Heart left ventricle (tissue), 16 donors: ENCODE results near the gene ELMOD3. TPM values are rescaled to one million over a fixed set of nuclear protein-coding genes. Genes with fewer than 3 reads are reported as not detected.

ENCODE experiments used
- ATAC-seq, 4 donors: fragments of 200-7000 bp; cut with Tn5 transposase; one replicate each; pipeline ENCODE4 v1.9.1; 2020 to 2022; ENCODE audit warnings: moderate library complexity in 4 of 4, mild to moderate bottlenecking in 3 of 4, moderate number of reproducible peaks in 1 of 4
- DNase-seq, 5 donors: peaks; one replicate each; pipeline ENCODE4 v3.0.0-alpha.2; 2020
- H3K27ac ChIP-seq, 12 donors: fragments of 200-600 bp; sonication (generic) in 4 of 12; one replicate each; pipeline versions ENCODE4 v1.5.0 to v1.8.0; 2016 to 2022; ENCODE audit warnings: mild to moderate bottlenecking in 2 of 12
- H3K27me3 ChIP-seq, 9 donors: fragments of 200-600 bp; sonication (generic) in 2 of 9; one replicate each; pipeline versions ENCODE4 v1.5.1 to v1.8.0; 2016 to 2022; ENCODE audit warnings: mild to moderate bottlenecking in 3 of 9
- H3K36me3 ChIP-seq, 9 donors: fragments of 200-600 bp; sonication (generic) in 2 of 9; one replicate each; pipeline versions ENCODE4 v1.5.0 to v1.8.0; 2018 to 2022; ENCODE audit warnings: mild to moderate bottlenecking in 2 of 9
- H3K4me1 ChIP-seq, 12 donors: fragments of 200-600 bp; sonication (generic) in 4 of 12; one replicate each; pipeline versions ENCODE4 v1.5.0 to v1.8.0; 2016 to 2022; ENCODE audit warnings: mild to moderate bottlenecking in 3 of 12
- H3K4me3 ChIP-seq, 12 donors: fragments of 200-600 bp; sonication (generic) in 4 of 12; one replicate each; pipeline versions ENCODE4 v1.5.0 to v1.8.0; 2017 to 2022; ENCODE audit warnings: mild to moderate bottlenecking in 9 of 12, moderate library complexity in 4 of 12
- H3K9me3 ChIP-seq, 12 donors: fragments of 200-600 bp; sonication (generic) in 4 of 12; one replicate each; pipeline versions ENCODE4 v1.5.0 to v1.8.0; 2016 to 2022; ENCODE audit warnings: mild to moderate bottlenecking in 1 of 12
- CTCF ChIP-seq, 12 donors: fragments of 200-600 bp; sonication (generic) in 4 of 12; IDR thresholded peaks; one replicate each; pipeline versions ENCODE4 v1.5.0 to v1.8.0; 2018 to 2022; ENCODE audit warnings: antibody characterized with exemption in 12 of 12, mild to moderate bottlenecking in 5 of 12
- POLR2A ChIP-seq, 2 donors: fragments of 450-650 bp; IDR thresholded peaks; one replicate each; pipeline ENCODE4 v1.6.1; 2017; ENCODE audit warnings: antibody characterized with exemption in 2 of 2, mild to moderate bottlenecking in 2 of 2, moderate library complexity in 2 of 2
- WGBS, 4 donors: extraction: QIAGEN DNeasy Blood & Tissue Kit in 2 of 4; methylation state at CpG; one replicate each; pipeline versions ENCODE4 v1.1.5 to v1.1.7; 2013 to 2018; 5-methylcytosine and 5-hydroxymethylcytosine counted together
- intact Hi-C, 10 donors: fragments of 100-400 bp; cut with DNase I; formaldehyde crosslinking; loops; one replicate each; pipeline versions ENCODE4 v1.11.1 to v1.14.2; 2022
- polyA plus RNA-seq, 2 donors: library from polyadenylated mRNA; stranded (reverse); fragments of 200-250 nt; gene quantifications; one replicate each; pipeline ENCODE4 v1.2.3, GENCODE V29; 2013
- total RNA-seq, 9 donors: library from RNA; depleted of rRNA in 2 of 9; stranded (reverse); fragments of >200 nt in 2 of 9; fragmentation: NEBNext Ultra II Directional in 3 of 9; extraction: Animal tissue kit (Norgen Biotek cat#: 25700) in 3 of 9; gene quantifications; one replicate each; pipeline versions ENCODE4 v1.1.0 to v1.2.4, GENCODE V29; 2016 to 2023
- donor health status: ischemic (EF 13 %, LVEDD 7.1; RV severe dilation, severe dysfunction).
- donor health status: healthy with polysubstance abuse.
- donor health status: DM: no; HTN: yes; CAD: no.
- donor health status: DM: no; HTN: no; CAD: no.
- donor health status: ischemic (EF 25% LVEDD 6.9; RV normal size, moderate dysfunction).
- donor health status: ischemic (EF 25% LVEDD 5.7; RV mildly dilated, moderate dysfunction).
- donor health status: healthy.
- donor health status: DM: yes; HTN: yes; CAD: no.
- donor health status: ischemic (EF 35%, LVEDD 5.7; RV mildly dilated, moderate dysfunction).
- donor health status: nonischemic (EF 11% LVEDD 7.7; RV severe dilation, severe dysfunction).
- donor health status: DM: yes; HTN: yes; CAD: no.
- donor health status: PGD.
- donor health status: ischemic (EF 29% LVEDD 5.4; RV normal size, mild dysfunction).
- donor health status: nonischemic (EF 23%, LVEDD 6.1; RV moderate dilation, normal function).

The ELMOD3 gene
- total and polyA plus RNA-seq, 11 donors, result 6.0 to 18.0 (median 10.2) TPM

DNA sequence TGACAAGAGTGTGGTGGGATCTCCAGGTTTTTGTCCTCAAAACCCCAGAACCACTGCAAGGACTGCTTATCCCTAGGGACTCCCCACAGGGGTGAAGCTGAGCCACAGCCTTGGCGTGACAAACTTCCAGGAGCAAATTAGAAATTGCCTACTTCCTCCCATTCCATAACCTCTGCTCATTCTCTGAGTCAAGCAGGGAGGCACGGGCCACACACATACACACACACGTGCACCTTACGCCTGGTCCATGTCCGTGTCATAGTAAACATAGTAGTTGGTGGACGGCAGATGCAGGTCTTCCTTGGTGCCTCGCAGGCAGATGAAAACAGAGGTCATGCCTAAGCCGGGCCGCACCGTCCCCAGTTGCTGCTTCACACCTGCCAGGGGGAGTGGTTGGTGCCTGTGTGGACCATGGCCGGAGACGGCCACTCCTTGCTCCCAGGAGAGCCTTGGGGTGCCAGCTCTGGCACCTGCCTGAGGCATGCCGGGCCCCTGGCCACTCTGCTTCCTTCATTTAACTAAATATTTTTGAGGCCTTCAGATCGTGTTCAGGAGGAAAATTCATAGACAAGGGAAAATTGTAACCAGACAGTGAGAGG, 10.1 kb upstream of the ELMOD3 start:
- Histone ChIP-seq H3K9me3 (no peaks in the 10 kb centered on the region), H3K36me3 (peaks cover 0 to 70% (median 60%) of the 10 kb centered on the region in 9 donors), H3K27ac (no peak overlapping the region), H3K4me3 (no peak overlapping the region), H3K4me1 (peaks cover 0 to 5% (median 0%) of the 10 kb centered on the region in 12 donors), H3K27me3 (no peaks in the 10 kb centered on the region)
- intact Hi-C loops, result no loop called here
- TF ChIP-seq POLR2A (IDR thresholded peaks at IDR 0.05) (no peak), CTCF (IDR thresholded peaks at IDR 0.05) (no peak)
- DNase-seq, result no peak
- 91 to 96% (median 92%) methylated on average over 14 of the region's 14 CpGs for WGBS, 4 donors
- ATAC-seq, result no peak

- peaks cover 0 to 88% (median 78%) of the 10 kb centered on the region in 9 donors for H3K36me3 ChIP-seq
- peaks cover 0 to 3% (median 0%) of the 10 kb centered on the region in 12 donors for H3K4me1 ChIP-seq
- no peak overlapping the region for H3K27ac ChIP-seq
- H3K9me3 ChIP-seq, result no peaks in the 10 kb centered on the region
- DNase-seq (no peak), ATAC-seq (no peak)
- TF ChIP-seq POLR2A (IDR thresholded peaks at IDR 0.05) (no peak), CTCF (IDR thresholded peaks at IDR 0.05) (no peak)
- H3K27me3 ChIP-seq, result no peaks in the 10 kb centered on the region
- no peak overlapping the region for H3K4me3 ChIP-seq
- intact Hi-C loops, result no loop called here
- 69 to 80% (median 76%) methylated on average over 3 of the region's 3 CpGs for WGBS, 4 donors
These were observed 7.0 kb upstream of the ELMOD3 start for GRCh38 chr2:85347599-85347998.

GRCh38 chr2:85353876-85354285, 688 bp upstream of the ELMOD3 start:
- intact Hi-C loops, result loop anchor here in 1 of 10 donors (1.0 to 5.0 kb wide), 2 partner anchors 26 to 198 kb away; no protein-coding TSS in a partner anchor
- 12 to 27% (median 20%) methylated on average over 10 to 16 of the region's 16 CpGs for WGBS, 4 donors
- TF ChIP-seq CTCF (IDR thresholded peaks at IDR 0.05), result no peak
- TF ChIP-seq POLR2A (IDR thresholded peaks at IDR 0.05), result no peak
- Histone ChIP-seq H3K9me3 (no peaks in the 10 kb centered on the region), H3K4me3 (peak overlapping the region; percentile 57 to 89 (median 76)), H3K4me1 (peaks cover 0 to 37% (median 21%) of the 10 kb centered on the region in 12 donors), H3K36me3 (peaks cover 0 to 60% (median 49%) of the 10 kb centered on the region in 9 donors), H3K27ac (peak overlapping the region; percentile 36 to 92 (median 88)), H3K27me3 (no peaks in the 10 kb centered on the region)
- DNase-seq (peak in 4 of 5 donors; percentile 37 to 77 (median 59)), ATAC-seq (peak; percentile 16 to 72 (median 50))

GRCh38 chr2:85355073-85355410, 473 bp downstream of the ELMOD3 start:
- peaks cover 0 to 61% (median 49%) of the 10 kb centered on the region in 9 donors for H3K36me3 ChIP-seq
- DNase-seq (peak in 1 of 5 donors; percentile 34), ATAC-seq (peak in 2 of 4 donors; percentile 3 to 10)
- 5 to 12% (median 10%) methylated on average over 10 of the region's 10 CpGs for WGBS, 4 donors
- H3K27ac ChIP-seq, result peak overlapping the region; percentile 51 to 92 (median 88)
- H3K4me1 ChIP-seq, result peaks cover 0 to 37% (median 21%) of the 10 kb centered on the region in 12 donors
- peak overlapping the region; percentile 53 to 89 (median 74) for H3K4me3 ChIP-seq
- intact Hi-C loops, result no loop called here
- no peaks in the 10 kb centered on the region for H3K27me3 ChIP-seq
- no peak for TF ChIP-seq POLR2A (IDR thresholded peaks at IDR 0.05)
- no peak for TF ChIP-seq CTCF (IDR thresholded peaks at IDR 0.05)
- no peaks in the 10 kb centered on the region for H3K9me3 ChIP-seq
